BJ (cell line): Measurements from ENCODE around the gene TAL1. TPM values are rescaled to one million over a fixed set of nuclear protein-coding genes. Genes with fewer than 3 reads are reported as not detected.

ENCODE experiments used
- CTCF ChIA-PET: fragments of 350-600 bp; formaldehyde crosslinking; extraction: SDS; loops from one replicate; lab custom pipeline; 2021; ENCODE audit warnings: antibody characterized with exemption, inconsistent platforms; lab: Yijun Ruan, JAX
- POLR2A ChIA-PET: fragments of 300-600 bp; sonication (Branson Sonifier 250); formaldehyde crosslinking; extraction: SDS; loops from one replicate; lab custom pipeline; 2021; ENCODE audit warnings: antibody characterized with exemption; lab: Charles Lee
- DNase-seq: peaks from one replicate; pipeline ENCODE4 v3.0.0-alpha.2; 2011; ENCODE audit warnings: low read depth
- H3K27me3 ChIP-seq: 2 replicates; pipeline ENCODE4 v1.6.0; 2011; ENCODE audit warnings: low read length; ENCODE audit not compliant: control insufficient read depth, insufficient read depth
- H3K36me3 ChIP-seq: 2 replicates; pipeline ENCODE4 v1.5.1; 2011; ENCODE audit warnings: low read length; ENCODE audit not compliant: control insufficient read depth, insufficient read depth
- H3K4me3 ChIP-seq: 2 replicates; pipeline ENCODE4 v1.5.1; 2011; ENCODE audit warnings: low read depth, mild to moderate bottlenecking, control low read depth, low read length
- polyA plus RNA-seq: library from polyadenylated mRNA; depleted of rRNA; stranded (reverse); fragments of >200 nt; gene quantifications from 2 replicates; pipeline ENCODE4 v1.2.3, GENCODE V29; 2011
- TF ChIP-seq, protein P1 (sequence below): IDR thresholded peaks from 2 replicates; pipeline ENCODE4 v1.5.1; 2011; ENCODE audit warnings: low read depth, mild to moderate bottlenecking, control low read depth, inconsistent platforms, low read length, moderate library complexity; ENCODE audit not compliant: insufficient read depth

TAL1 gene
- polyA plus RNA-seq, 1 experiment = not detected

DNA sequence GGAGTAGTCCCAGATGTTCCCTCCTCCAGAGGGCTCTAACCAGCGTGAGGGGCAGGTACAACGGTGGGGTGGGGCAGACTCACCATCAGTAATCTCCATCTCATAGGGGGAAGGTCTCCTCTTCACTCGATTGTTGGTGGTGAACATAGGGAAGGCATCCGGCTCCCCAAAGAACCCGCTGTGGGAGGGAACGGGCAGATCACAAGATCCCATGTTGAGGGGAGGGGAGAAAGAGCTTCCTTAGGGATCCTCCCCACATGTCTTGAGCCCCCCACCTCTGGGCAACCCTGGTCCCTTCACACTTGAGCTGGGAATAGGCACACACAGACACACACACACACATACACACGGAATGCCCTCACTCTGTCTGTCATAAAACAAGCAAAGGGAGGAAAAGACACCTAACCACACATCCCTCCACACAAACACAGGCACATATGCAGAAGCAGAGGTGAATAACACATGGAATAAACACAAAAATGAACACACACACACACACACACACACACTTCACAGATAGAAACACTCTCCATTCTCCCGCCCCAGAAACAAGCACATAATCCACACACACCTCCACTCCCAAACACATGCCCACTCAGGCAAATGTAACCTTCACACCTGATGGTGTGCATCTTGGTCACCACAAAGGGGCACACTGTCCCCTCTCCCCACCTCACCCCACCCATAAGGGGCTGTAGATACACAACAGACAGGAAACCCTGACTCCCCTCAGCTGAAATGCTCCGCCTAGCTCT lies 7.9 kb downstream of the TAL1 start:
- TF ChIP-seq, protein P1, sequence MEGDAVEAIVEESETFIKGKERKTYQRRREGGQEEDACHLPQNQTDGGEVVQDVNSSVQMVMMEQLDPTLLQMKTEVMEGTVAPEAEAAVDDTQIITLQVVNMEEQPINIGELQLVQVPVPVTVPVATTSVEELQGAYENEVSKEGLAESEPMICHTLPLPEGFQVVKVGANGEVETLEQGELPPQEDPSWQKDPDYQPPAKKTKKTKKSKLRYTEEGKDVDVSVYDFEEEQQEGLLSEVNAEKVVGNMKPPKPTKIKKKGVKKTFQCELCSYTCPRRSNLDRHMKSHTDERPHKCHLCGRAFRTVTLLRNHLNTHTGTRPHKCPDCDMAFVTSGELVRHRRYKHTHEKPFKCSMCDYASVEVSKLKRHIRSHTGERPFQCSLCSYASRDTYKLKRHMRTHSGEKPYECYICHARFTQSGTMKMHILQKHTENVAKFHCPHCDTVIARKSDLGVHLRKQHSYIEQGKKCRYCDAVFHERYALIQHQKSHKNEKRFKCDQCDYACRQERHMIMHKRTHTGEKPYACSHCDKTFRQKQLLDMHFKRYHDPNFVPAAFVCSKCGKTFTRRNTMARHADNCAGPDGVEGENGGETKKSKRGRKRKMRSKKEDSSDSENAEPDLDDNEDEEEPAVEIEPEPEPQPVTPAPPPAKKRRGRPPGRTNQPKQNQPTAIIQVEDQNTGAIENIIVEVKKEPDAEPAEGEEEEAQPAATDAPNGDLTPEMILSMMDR = no peak
- no peak for DNase-seq
- H3K27me3 ChIP-seq = peaks cover 63% of the 10 kb centered on the region
- POLR2A ChIA-PET = no interaction called here
- H3K36me3 ChIP-seq = no peaks in the 10 kb centered on the region
- CTCF ChIA-PET = interaction anchor here (0.6 to 1.5 kb wide), 2 partner anchors 33 to 38 kb away, joined by 3 read pairs; no protein-coding TSS in a partner anchor
- no peak overlapping the region for H3K4me3 ChIP-seq

DNA sequence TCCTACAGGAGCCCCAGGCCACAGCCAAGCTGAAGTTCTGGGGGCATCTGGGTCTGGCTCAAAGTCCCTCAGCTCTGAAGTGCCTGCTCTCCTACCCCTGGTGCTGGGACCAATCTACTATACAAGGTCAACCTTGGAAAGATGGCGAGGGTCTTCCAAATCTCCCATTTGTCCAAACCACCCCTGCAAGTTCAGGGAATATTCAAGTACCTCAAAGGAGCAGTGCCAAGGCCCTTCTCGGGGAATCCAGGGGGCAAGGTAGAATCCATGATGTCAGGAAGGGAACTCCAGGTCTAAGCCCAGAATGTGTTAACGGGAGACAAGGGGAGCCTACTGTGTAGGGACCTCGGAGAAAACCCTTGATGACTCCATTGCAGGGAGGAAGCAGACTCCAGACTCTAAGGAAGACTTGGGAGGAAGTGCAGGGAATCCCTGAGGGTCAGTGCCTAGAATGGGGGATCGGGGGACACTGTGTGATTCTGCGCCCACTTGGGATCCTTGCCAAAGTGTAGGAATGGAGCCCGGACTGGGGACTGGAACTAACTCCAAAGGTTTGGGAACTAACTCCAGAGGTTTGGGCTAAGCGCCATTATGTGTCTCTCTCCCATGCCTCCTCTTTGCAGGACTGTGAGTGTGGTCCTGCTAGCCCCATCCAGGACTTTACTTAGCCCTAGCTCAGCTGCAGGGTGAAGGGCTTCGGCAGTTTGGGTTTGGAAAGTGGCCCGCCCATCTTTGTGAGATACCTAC lies 8.7 kb downstream of the TAL1 start:
- ChIA-PET POLR2A (no interaction called here), CTCF (interaction anchor here (1.5 kb wide), 1 partner anchor 39 kb away, joined by 3 read pairs; no protein-coding TSS in a partner anchor)
- Histone ChIP-seq H3K27me3 (peaks cover 55% of the 10 kb centered on the region), H3K4me3 (no peak overlapping the region), H3K36me3 (no peaks in the 10 kb centered on the region)
- DNase-seq = no peak
- TF ChIP-seq, protein P1 = no peak

DNA sequence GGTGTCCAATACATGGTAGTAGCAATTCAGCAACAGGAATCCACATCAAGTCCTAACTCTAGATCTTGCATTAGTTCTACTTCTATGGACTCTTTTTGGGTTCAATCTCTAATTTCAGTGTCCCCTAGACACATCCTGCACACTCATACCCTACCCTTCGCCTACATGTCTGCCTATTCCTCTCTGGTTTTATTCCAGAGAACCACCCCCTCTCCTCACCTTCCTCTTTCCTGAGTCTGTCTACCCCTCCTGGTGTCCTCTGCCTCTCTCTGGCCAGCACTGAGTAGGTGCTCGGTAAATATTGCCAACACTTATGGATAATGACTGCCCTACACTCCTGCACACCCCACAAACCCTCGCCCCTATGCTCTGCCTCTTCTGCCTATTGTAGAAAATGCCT lies 9.5 kb downstream of the TAL1 start:
- ChIA-PET CTCF (interaction anchor here (1.0 to 1.7 kb wide), 3 partner anchors 11 to 43 kb away, joined by 3 to 6 read pairs (median 3); no protein-coding TSS in a partner anchor), POLR2A (no interaction called here)
- no peak for DNase-seq

DNA sequence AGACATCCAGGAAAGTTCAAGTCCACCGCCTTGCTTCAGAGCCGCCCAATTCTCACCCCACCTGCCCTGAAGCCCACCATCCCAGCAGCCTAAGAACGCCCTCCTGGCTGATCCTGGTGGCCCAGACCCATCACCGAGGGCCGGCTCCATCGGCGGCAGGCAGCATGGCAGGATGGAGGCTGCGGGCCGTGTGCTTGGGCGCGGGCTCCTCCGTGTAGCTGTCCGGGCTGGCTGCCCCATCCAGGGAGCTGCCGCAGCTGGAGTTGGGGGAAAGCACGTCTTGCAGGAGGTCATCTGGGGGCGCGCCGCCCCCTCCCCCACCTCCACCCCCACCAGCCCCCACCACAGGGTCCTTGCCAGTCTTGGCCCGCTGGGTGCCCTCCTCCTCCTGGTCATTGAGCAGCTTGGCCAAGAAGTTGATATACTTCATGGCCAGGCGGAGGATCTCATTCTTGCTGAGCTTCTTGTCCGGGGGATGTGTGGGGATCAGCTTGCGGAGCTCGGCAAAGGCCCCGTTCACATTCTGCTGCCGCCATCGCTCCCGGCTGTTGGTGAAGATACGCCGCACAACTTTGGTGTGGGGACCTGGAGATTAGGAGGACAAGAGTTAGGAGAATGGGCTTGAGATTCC lies 12.3 kb downstream of the TAL1 start:
- CTCF ChIA-PET = interaction anchor here (1.2 to 1.7 kb wide), 2 partner anchors 15 to 27 kb away, joined by 5 to 10 read pairs; no protein-coding TSS in a partner anchor

More for the DNA sequence above, 9.5 kb downstream of the TAL1 start:
- Histone ChIP-seq H3K4me3 (no peak overlapping the region), H3K27me3 (peaks cover 51% of the 10 kb centered on the region), H3K36me3 (no peaks in the 10 kb centered on the region)
- TF ChIP-seq, protein P1 = no peak

More for the DNA sequence above, 12.3 kb downstream of the TAL1 start:
- DNase-seq = no peak
- POLR2A ChIA-PET = no interaction called here
- no peaks in the 10 kb centered on the region for H3K36me3 ChIP-seq
- TF ChIP-seq, protein P1 = no peak
- H3K27me3 ChIP-seq = peaks cover 29% of the 10 kb centered on the region
- H3K4me3 ChIP-seq = no peak overlapping the region
